HG02759 (cell line): ENCODE measurements around the gene CSMD2.
A peak's percentile ranks its signal among the peaks of the same experiment; 100 is the strongest.
"Not testable (repeated sequence)": the region's sequence is repeated elsewhere in the genome, so short reads cannot be mapped to it uniquely, and the experiment has no call there.

Experiments
- ATAC-seq: cut with Tn5 transposase; IDR thresholded peaks from one replicate; pipeline ENCODE4 v1.9.1; 2021; ENCODE audit warnings: mild to moderate bottlenecking, moderate library complexity; ENCODE audit not compliant: unreplicated experiment

The CSMD2 gene

DNA sequence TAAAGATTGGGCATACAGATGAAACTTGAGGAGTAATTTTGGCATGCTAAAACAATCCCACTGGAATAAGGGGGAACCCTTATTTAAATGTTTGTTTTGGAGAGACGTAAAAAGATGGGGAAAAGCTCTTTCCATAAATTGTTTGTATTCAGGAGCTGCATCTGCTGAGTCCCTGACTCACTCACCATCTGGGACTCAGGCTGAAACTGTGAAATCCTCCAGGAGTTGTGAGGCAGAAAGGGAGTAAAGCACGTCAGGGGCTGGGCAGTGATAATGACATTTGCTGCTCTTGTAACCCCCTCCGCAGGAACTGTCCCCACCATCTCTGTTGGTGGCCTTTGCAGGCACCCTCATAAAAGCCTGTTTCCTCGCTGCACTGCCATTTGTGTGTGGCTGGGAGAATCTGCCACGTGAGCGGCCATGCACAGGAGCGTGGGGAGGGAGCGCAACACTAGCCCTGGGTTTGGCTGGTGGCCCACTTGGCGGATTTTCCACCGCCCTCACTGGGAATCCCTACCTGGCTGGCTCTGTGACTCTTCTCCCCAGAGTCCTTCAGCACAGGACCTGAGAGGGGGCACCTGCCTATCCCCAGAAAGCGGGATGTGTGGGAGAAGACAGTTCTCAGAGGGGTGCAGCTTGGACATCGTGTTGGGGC is 647.3 kb downstream of the CSMD2 start:
- ATAC-seq, result no peak

- no peak for ATAC-seq
Measured at GRCh38 chr1:33516891-33517567, 648.0 kb downstream of the CSMD2 start.

DNA sequence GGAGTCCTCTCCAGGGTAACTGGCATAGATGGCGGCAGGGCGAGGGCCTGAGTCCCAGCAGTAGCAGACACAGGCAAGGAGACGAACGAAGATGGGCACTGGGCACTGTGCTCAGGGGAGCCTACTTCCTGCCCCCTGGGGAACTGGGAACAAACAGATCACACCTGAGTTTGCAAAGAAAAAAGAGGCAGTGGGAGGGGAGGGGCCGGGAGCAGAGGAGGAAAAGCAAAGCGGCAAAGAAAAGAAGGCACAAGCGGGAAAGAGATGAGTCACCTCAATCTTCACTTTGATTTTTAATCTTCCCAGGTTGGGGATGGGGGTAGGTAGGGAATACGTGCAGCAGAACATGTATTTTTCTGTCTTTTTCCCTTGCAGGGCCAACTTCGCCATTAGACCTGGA is 648.6 kb downstream of the CSMD2 start:
- ATAC-seq, result no peak

DNA sequence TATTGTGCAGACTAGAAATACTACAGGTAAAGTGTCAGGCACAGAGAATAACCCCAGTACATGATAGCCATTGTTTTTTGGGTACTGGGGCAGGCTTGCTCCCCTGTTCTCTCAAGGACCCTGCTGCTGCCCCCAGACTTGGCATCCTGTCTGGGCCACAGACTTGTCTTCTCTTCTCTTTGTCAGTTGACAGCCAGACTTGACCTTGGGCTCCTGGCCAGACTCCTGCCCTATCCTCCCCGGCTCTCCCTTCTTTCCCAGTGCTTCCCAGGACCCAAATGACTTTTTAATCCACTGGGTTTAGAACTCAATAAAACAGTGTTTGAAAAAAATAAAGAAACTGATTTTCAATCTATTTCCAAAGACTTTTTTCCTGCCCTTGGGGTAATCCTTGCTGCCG is 649.4 kb downstream of the CSMD2 start:
- ATAC-seq, result no peak

DNA sequence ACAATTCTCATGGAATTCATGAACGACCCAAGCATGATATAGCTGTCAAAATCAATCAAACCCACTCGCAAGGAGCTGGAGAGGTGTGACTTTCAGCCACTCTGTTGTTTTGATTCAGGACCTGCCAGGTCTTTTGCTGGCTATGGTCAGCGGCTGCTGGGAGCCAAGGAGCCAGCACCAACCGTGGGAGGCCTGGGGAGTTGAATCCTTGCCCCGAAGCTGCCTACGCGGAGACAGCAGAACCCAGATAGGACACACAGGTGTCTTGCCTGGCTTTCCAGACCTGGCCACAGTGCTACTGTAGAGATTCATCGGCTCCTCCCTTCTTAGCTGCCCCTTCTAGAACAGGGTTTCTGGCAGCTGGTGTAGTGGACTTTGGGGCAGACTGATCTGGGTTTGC is 649.9 kb downstream of the CSMD2 start:
- no peak for ATAC-seq

DNA sequence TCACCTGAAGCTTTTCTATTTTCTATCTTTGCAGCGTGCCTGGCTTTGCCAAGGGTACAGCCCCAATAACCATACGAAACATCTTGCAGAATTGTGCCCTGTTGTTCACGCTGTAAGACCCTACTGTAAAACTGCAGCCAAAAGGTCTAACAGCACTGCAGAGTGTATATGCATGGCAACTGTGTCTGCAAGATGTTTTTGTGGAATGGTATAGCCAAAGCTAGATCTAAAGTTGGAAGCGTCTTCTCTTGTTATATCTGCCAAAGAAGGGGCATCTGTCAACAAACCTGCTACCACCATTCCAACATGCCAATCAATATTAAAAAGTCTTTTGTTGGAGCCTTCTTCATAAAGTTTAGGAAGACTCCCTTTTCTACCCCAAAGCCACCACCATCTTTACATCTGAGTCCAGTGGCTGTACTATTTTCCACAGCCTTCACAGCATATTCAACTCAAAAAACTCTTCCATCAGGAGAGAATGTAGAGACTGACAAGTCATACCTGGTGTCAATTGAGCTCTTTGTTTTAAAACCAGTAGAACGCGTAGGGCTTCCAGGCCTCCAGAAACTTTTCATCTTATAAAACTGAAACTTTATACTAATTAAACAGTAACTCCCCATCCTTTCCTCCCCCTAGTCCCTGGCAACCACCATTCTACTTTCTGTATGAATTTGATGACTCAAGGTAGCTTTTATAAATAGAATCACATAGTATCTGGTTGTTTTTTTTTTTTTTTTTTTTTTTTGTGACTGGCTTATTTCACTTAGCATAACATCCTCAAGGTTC is 652.6 kb downstream of the CSMD2 start:
- no peak for ATAC-seq

DNA sequence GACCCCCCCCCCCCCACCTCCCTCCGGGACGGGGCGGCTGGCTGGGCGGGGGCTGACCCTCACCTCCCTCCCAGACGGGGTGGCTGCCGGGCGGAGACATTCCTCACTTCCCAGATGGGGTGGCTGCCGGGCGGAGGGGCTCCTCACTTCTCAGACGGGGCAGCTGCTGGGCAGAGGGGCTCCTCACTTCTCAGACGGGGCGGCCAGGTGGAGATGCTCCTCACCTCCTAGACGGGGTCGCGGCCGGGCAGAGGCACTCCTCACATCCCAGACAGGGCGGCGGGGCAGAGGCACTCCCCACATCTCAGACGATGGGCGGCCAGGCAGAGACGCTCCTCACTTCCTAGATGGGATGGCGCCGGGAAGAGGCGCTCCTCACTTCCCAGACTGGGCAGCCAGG is 655.8 kb downstream of the CSMD2 start:
- not testable (repeated sequence) for ATAC-seq

DNA sequence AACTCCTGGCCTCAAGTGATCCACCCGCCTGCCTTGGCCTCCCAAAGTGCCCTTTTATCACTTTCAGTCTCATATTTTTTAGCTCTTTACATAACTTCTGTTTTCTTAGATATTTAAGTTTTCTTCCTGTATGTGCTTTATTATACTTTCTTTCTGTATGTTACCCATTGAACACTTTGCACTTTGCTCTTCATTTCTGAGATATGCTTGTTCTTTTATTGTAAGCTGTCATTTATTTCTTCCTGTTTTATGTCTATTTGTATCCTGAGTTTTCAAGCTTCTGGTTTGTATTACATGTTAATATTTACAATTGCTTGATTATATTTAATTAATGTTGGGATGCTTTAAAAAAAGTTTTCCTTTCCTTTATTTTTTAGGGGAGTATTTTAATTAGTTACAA is 656.9 kb downstream of the CSMD2 start:
- ATAC-seq, result no peak

- ATAC-seq, result no peak
Measured at GRCh38 chr1:33507661-33508060, 657.4 kb downstream of the CSMD2 start.

DNA sequence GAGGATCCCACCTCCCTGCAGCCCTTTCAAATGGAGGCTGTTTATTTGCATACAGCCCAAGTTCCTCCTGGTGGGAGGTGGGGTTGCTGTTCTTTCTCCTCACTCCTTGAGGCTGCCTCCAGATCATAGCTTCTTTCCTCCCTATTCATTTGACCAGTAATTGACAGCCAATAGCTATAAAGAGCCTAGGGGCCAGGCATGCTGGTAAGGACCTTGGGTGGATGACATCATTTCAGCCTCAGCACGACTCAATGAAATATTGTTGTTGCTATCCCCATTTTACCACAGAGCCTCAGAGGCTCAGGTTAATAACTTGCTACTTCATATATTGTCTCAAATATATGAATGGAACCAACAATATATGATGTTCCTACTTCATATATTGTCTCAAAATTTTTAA is 661.5 kb downstream of the CSMD2 start:
- no peak for ATAC-seq

DNA sequence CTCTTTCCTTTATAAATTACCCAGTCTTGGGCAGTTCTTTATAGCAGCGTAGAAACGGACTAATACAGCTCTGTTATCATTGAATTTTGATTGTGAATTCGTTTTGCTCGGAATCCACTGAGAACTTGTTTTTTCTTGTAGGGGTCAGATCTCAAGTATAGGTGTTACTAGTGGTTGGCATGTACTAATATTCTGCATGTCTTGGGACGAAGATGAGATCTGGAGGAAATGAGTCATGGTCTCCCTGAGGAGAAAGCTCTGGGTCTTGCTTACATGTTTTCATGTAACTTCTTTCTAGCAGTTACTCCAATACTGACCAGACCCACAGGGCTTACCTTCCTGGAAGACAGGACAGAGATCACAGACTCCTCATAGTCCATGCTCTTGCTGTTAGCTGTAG is 662.3 kb downstream of the CSMD2 start:
- ATAC-seq, result no peak

- no peak for ATAC-seq
Measured at GRCh38 chr1:33501774-33502173, 663.3 kb downstream of the CSMD2 start.

DNA sequence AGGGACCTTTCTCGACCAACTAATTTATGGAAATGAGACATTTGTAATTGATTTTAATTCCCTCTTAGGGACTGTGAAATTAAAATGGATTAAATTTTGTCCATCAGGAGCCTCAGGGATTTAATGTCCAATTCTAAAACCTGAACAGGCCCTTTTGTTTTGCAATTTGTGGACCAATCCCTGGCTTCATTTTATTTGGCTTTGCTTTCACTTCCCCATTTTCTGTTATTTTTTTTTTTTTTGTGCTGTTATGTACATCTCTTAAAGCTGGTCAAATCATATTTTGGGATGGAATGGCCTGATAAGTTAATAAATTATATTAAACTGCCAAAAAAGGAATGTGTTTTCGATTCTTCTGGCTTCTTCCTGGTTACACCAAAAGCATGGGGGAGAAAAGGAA is 663.7 kb downstream of the CSMD2 start:
- no peak for ATAC-seq

DNA sequence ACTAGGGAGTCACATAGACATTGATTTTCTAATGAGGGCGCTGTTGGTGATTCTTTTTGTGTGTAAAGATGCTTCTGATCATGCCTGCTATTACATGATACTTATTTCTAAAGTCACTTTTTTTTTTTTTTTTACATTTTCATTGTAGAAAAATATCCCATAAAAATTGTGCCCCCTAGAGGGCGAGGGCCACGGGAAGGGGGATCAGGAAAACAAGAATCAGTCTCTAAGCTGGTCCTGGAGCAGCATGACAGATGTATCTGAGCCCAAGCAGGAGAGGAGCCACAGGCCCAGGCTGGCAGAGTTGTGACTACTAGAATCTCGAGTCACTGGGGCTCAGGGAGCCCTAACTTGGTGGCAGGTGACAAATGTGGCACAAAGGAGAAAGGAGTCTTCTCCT is 664.5 kb downstream of the CSMD2 start:
- no peak for ATAC-seq

DNA sequence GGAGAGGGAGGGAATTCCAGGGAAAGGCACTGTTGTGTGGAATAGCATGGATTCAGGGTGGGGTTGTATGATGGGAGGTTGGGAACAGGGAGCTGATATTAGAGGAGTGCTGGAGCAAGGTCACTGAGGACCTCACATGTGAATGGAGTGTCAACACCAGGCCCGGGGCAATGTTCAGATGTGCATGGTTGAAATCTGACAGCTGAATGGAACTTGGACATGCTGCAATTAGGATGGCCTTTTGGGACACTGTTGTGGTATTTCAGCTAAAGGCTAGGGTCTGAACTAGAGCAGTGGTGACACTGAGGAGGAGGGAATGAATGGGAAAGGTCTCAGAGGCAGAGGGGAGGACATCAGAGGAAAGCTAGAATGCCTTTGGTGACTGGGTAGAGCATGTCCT is 667.6 kb downstream of the CSMD2 start:
- no peak for ATAC-seq

GRCh38 chr1:33494929-33495328 is 670.1 kb downstream of the CSMD2 start:
- ATAC-seq, result no peak

GRCh38 chr1:33488624-33489023 is 676.4 kb downstream of the CSMD2 start:
- no peak for ATAC-seq

- ATAC-seq, result no peak
Measured at GRCh38 chr1:33482412-33482811, 682.6 kb downstream of the CSMD2 start.

DNA sequence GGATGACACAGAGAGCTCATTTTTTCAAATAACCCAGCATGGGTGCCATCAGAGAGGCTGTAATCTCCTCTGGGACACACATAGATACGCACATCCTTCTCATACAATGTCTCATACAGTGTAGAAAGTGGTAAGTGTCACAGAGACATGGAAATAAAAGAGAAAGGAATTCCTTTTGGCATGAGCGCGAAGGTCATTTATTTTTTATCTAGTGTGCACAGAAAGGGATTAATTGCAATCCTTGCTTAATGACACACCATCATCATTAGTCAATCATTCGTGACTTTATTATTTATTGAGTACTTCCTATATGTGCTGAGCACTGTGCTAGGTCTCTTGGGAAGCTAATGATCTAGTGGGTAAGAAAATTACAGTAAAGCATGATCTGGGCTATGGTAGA is 687.6 kb downstream of the CSMD2 start:
- ATAC-seq, result no peak

DNA sequence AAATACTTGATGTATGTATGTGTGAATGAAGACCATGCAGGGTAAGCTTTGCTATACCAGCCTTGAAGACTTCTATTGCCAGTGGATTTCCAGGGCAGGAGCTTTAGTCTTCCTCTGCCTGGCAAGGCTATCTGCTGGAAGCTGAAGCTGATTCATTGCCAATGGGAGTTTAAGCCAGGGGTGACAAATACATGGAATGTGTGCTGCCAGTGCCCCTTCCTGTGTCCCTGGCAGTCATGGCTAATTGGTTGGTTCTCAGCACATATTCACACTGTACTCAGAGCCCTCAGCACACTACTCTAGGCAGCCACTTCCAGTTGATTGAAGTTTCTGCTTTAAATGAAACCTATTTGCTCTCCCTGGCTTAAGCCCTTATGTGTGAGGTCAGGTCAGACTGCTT is 691.1 kb downstream of the CSMD2 start:
- no peak for ATAC-seq

DNA sequence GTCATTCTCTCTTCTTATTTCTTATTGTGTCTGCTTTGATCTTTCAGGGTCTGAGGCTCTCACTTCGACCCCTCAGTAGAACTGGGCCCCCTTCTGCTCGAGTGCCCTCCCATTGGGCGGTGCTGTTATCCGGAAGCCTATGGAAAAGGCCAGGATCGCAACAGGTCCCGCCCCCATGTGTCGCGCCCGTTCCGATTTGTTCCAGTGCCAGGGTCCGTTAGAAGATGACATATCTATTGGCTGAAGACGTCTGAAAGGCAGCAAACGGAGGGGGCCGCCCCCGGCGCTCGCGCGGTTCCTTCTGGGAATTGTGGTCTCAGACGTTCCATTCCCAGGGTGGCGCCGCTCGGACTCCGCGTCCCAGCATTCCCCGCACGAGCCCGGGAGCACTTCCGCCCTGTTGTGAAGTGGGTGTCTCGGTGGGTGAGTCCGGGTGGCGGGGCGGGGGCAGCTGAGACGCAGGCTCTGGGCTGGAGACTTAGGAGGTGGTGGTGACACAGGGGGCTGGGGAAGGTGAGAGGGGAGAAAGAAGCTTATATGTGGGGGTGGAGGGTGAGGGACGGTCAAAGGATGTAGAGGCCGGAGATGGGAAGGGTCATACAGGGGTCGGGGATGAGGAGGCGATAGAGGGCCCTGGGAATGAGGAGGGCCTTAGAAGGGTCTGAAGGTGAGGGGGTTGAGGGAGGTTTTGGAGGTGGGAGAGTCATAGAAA is 692.6 kb downstream of the CSMD2 start, which contains the start of gene ZSCAN20:
TSS of gene ZSCAN20 (plus strand) at position 377 of the 712 bp plus-strand sequence. CDS start 6,644 bp downstream, outside the sequence.
- ATAC-seq, result peak; percentile 93
